Lower leg skin (tissue), 4 donors: ENCODE results near the gene SIL1. TPM values are rescaled to one million over a fixed set of nuclear protein-coding genes. Genes with fewer than 3 reads are reported as not detected.

ENCODE experiments used
- DNase-seq, 2 donors: peaks; one replicate each; pipeline ENCODE4 v3.0.0-alpha.2; 2019; ENCODE audit warnings: low spot score in 2 of 2
- H3K4me3 ChIP-seq: fragments of 200-600 bp; sonication (generic); 2 replicates; pipeline ENCODE4 v1.5.1; 2017; ENCODE audit warnings: mild to moderate bottlenecking, low read depth; ENCODE audit not compliant: poor library complexity, severe bottlenecking
- POLR2A ChIP-seq, 2 donors: fragments of 450-650 bp; IDR thresholded peaks; one replicate each; pipeline ENCODE4 v1.6.1; 2016 to 2017; ENCODE audit warnings: antibody characterized with exemption in 2 of 2, mild to moderate bottlenecking in 1 of 2, moderate library complexity in 1 of 2
- WGBS, 2 donors: methylation state at CpG; one replicate each; pipeline ENCODE4 v1.1.5; 2018; 5-methylcytosine and 5-hydroxymethylcytosine counted together
- intact Hi-C: fragments of 100-400 bp; cut with DNase I; formaldehyde crosslinking; loops from one replicate; pipeline ENCODE4 v1.15.0; 2023; ENCODE audit warnings: low total_unique reads
- total RNA-seq, 4 donors: library from RNA; depleted of rRNA; stranded (reverse); fragments of >200 nt; gene quantifications; one replicate each; pipeline ENCODE4 v1.1.0, GENCODE V29; 2016
- TF ChIP-seq, protein P1 (sequence below), 3 donors: fragments of 450-650 bp; IDR thresholded peaks; one replicate each; pipeline ENCODE4 v1.5.1; 2016; ENCODE audit warnings: antibody characterized with exemption in 3 of 3, mild to moderate bottlenecking in 3 of 3, moderate library complexity in 2 of 3

The SIL1 gene
- total RNA-seq, 4 donors from 2014 or later, result 35.1 to 45.4 (median 39.3) TPM

DNA sequence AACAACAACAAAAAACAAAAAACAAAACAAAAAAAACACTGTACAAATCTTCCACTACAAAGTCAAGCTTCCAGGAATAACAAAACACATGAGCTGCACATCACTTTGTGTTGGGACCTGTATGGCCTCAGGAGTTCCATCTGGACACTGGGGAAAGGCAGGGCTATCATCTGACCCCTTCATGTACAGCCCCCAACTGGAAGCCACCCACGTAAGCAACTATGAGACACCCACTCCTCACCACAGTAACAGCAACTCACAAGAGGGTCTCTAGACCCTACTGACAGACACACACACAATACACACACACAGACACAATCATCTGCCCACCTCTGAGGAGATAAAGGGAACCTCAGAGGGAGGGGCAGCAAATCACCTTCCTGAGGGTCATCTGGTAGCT lies 241.4 kb downstream of the SIL1 start:
- intact Hi-C loops, result no loop called here
- no peak for DNase-seq
- no peak overlapping the region for H3K4me3 ChIP-seq
- 88 to 89% methylated on average over 1 of the region's 1 CpG for WGBS, 2 donors
- TF ChIP-seq, protein P1, sequence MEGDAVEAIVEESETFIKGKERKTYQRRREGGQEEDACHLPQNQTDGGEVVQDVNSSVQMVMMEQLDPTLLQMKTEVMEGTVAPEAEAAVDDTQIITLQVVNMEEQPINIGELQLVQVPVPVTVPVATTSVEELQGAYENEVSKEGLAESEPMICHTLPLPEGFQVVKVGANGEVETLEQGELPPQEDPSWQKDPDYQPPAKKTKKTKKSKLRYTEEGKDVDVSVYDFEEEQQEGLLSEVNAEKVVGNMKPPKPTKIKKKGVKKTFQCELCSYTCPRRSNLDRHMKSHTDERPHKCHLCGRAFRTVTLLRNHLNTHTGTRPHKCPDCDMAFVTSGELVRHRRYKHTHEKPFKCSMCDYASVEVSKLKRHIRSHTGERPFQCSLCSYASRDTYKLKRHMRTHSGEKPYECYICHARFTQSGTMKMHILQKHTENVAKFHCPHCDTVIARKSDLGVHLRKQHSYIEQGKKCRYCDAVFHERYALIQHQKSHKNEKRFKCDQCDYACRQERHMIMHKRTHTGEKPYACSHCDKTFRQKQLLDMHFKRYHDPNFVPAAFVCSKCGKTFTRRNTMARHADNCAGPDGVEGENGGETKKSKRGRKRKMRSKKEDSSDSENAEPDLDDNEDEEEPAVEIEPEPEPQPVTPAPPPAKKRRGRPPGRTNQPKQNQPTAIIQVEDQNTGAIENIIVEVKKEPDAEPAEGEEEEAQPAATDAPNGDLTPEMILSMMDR (IDR thresholded peaks at IDR 0.05), result no peak
- no peak for TF ChIP-seq POLR2A (IDR thresholded peaks at IDR 0.05)

DNA sequence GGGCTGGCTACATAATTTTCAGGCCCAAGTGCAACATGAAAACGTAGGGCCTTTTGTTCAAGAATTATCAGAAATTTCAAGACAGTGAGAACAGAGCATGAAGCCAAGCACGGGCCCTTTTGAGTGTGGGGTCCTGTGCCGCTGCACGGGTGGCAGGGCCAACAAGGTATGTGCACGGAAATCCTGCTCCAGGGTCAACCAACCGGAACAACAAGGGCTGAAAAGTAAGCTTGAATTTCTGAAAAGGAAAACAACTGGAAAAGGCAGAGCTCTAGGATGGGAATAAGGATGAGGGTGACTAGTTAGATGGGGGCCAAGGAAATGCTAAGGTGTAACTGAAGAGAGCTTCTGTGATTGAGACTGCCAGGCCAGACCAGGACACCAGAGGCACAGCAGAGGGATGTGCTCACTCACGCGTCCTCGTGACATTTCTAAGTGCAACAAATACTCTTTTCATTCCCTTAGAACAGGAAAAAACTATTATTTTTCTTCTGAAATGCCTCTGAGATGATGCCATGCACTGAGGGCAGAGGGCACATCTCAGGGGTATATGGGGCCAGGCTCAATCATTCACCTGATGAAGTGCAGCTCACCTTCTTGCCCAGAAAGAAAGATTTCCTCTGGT lies 242.4 kb downstream of the SIL1 start:
- 87% methylated on average over 9 of the region's 9 CpGs for WGBS, 2 donors
- intact Hi-C loops, result no loop called here
- no peak for TF ChIP-seq POLR2A (IDR thresholded peaks at IDR 0.05)
- no peak for DNase-seq
- no peak overlapping the region for H3K4me3 ChIP-seq

DNA sequence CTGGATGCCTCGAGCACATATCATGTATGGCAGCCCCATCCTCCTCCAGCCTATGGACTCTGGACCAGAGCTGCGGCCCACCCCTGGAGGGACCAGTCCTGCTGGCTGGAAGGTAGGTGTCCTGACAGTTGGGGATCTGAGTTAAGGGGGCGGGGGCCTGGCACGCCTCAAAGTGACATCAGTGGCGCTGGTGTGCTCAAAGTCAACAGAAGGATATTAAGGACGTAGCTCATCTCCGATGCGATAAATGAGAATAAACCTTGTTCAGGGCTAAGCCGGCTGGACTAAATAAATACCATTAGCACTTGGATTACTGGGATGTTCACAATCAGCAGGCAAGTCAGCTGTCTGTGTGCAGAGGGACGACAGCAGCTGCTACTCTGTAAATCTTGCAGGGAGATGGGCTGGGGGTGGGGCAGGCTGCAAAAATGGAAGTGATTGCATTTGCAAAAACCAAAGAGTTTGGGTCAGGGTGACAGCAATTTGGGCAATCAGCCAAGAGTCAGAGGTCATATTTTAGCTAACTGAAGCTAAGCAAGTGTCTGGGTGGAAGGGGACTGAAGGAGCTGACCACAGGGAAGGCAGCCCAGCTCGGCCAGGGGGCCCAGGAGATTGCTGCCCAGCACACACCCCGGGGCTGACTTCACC lies 243.0 kb downstream of the SIL1 start:
- TF ChIP-seq POLR2A (IDR thresholded peaks at IDR 0.05), result no peak
- TF ChIP-seq, protein P1 (IDR thresholded peaks at IDR 0.05), result no peak
- no peak for DNase-seq
- intact Hi-C loops, result no loop called here
- no peak overlapping the region for H3K4me3 ChIP-seq
- WGBS, 2 donors, result 72 to 79% methylated on average over 12 of the region's 12 CpGs

DNA sequence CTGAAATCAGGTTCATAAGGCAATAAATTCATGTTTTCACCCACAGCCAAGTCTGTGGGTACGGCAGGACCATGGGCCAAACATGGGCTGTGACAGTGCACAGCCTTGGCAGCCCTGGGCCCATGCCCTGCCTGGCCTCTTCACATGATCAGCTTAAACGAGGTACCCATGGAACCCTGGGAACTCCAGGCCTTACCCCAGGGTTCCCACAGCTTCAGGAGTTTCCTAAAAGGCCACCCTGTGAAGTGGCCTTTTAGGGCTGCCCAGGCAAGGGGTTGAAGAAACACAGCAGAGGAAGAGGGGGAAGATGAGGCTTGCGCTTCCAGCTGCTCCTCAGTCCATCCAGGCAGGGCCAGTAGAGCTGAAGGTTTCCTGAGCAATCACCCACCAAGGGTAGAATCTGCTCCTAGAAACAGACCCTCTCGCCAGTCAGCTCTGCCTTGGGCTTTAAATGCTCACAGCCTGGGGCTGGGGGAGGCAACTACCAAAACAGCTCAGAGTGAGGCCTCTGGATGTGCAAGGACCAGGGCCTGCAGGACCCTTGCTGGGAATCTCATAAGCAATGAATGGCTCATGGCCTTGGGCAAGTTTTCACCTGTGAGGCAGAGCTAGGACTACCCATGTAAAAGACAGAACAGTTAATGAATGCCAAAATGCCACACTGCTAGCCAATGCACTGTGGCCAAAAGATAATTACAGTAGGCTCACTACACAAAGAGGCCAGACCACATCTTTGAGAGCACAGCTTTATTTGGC lies 243.7 kb downstream of the SIL1 start:
- 67 to 82% methylated on average over 4 of the region's 4 CpGs for WGBS, 2 donors
- intact Hi-C loops, result no loop called here
- DNase-seq, result no peak

DNA sequence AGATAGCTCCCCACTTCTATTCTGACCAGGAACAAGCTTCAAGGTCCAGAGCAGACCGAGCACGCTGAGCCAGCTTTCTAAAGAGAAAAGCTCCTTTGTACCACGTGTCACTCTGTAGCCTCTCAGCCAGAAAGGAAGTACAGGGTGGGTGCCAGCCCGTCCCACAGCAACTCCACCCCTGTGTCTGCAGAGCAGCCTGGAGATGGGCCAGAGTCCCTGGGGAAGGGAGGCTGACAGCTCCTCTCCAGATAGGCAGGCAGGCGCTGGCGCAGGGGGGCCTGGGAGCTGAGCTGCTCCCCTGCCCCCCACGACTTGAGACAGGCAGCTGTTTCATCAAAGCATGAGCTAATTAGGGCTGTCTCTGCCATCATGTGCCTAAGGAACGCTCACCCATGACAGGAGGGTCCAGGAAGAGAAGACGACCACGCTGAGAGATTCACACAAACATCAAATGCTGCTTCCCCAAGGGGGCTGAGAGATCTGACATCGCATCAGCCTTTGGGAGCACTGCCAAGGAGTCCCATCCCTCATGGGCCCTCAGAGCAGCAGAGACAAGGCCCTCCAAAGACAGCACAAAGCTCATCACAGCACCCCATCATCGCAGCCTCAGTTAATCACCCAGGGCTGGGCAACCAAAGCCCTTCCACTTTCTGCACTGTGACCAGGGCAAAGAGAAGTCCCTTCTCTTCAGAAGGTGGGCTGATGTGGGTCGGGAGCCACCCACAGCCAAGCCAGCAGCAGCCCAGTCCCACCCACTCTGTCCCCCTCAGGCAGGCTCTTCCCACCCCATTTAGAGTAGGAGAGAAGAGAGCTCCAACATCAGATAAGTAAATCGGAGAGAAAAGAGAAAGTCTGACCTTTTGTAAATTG lies 244.5 kb downstream of the SIL1 start:
- TF ChIP-seq POLR2A (IDR thresholded peaks at IDR 0.05), result no peak
- TF ChIP-seq, protein P1 (IDR thresholded peaks at IDR 0.05), result no peak
- DNase-seq, result peak; percentile 85 to 96
- intact Hi-C loops, result no loop called here
- 29 to 37% methylated on average over 10 to 12 of the region's 14 CpGs for WGBS, 2 donors
- H3K4me3 ChIP-seq, result no peak overlapping the region

More for the DNA sequence above, 243.7 kb downstream of the SIL1 start:
- no peak overlapping the region for H3K4me3 ChIP-seq
- TF ChIP-seq, protein P1 (IDR thresholded peaks at IDR 0.05), result no peak
- TF ChIP-seq POLR2A (IDR thresholded peaks at IDR 0.05), result no peak
